Calu3 (cell line): Measurements from ENCODE around the gene MRPL17. TPM values are rescaled to one million over a fixed set of nuclear protein-coding genes. Genes with fewer than 3 reads are reported as not detected.

Experiments used
- BruUV-seq: library from RNA; stranded (reverse); fragments of 400-500 nt; replicated peaks from 2 replicates; lab custom pipeline; 2021; lab: Mats Ljungman, UMichigan
- CTCF ChIA-PET: fragments of 300-600 bp; sonication (Branson Sonifier 250); formaldehyde crosslinking; loops from one replicate; lab custom pipeline; 2022; ENCODE audit warnings: antibody characterized with exemption; lab: Charles Lee
- DNase-seq: peaks from one replicate; pipeline ENCODE4 v3.0.0; 2022
- H3K27ac Mint-ChIP-seq: one replicate; pipeline ENCODE4 v1.8.0; 2022; ENCODE audit warnings: mixed read lengths; ENCODE audit not compliant: unreplicated experiment
- H3K27me3 Mint-ChIP-seq: one replicate; pipeline ENCODE4 v1.8.0; 2022; ENCODE audit warnings: mixed read lengths; ENCODE audit not compliant: unreplicated experiment
- H3K36me3 Mint-ChIP-seq: one replicate; pipeline ENCODE4 v1.8.0; 2022; ENCODE audit warnings: mild to moderate bottlenecking, moderate library complexity, mixed read lengths; ENCODE audit not compliant: insufficient read depth, unreplicated experiment
- H3K4me1 Mint-ChIP-seq: one replicate; pipeline ENCODE4 v1.8.0; 2022; ENCODE audit warnings: mild to moderate bottlenecking, low read depth, mixed read lengths; ENCODE audit not compliant: unreplicated experiment
- H3K4me3 Mint-ChIP-seq: one replicate; pipeline ENCODE4 v1.8.0; 2022; ENCODE audit warnings: mild to moderate bottlenecking, low read depth, moderate library complexity, mixed read lengths; ENCODE audit not compliant: unreplicated experiment
- H3K9me3 Mint-ChIP-seq: one replicate; pipeline ENCODE4 v1.8.0; 2022; ENCODE audit warnings: low read depth, mixed read lengths; ENCODE audit not compliant: unreplicated experiment
- CTCF ChIP-seq: fragments of 200-600 bp; IDR thresholded peaks from one replicate; pipeline ENCODE4 v1.8.0; 2022; ENCODE audit warnings: antibody characterized with exemption; ENCODE audit not compliant: unreplicated experiment
- intact Hi-C: fragments of 100-400 bp; cut with micrococcal nuclease; formaldehyde crosslinking; loops from one replicate; pipeline ENCODE4 v1.10.0; 2022; ENCODE audit not compliant: unreplicated experiment
- total RNA-seq: library from RNA; stranded (reverse); gene quantifications from 2 replicates; pipeline ENCODE4 v1.2.3, GENCODE V29; 2022

The MRPL17 gene
- total RNA-seq, 1 experiment from 2014 or later = 78.2 TPM

GRCh38 chr11:6638429-6638828, 44.7 kb downstream of the MRPL17 start:
- Mint-ChIP-seq H3K4me3 (no peak overlapping the region), H3K27me3 (peaks cover 12% of the 10 kb centered on the region), H3K27ac (no peak overlapping the region), H3K4me1 (no peaks in the 10 kb centered on the region), H3K9me3 (no peaks in the 10 kb centered on the region), H3K36me3 (no peaks in the 10 kb centered on the region)
- no peak for DNase-seq
- CTCF ChIA-PET = interaction anchor here (0.9 kb wide), 1 partner anchor 33 kb away, joined by 3 read pairs; no protein-coding TSS in a partner anchor
- BruUV-seq = no TSS peak
- no peak for TF ChIP-seq CTCF
- intact Hi-C loops = no loop called here

GRCh38 chr11:6637871-6638270, 45.3 kb downstream of the MRPL17 start:
- no peak for DNase-seq
- no peaks in the 10 kb centered on the region for H3K36me3 Mint-ChIP-seq
- CTCF ChIA-PET = no interaction called here
- H3K4me1 Mint-ChIP-seq = no peaks in the 10 kb centered on the region
- BruUV-seq = no TSS peak
- no peak overlapping the region for H3K27ac Mint-ChIP-seq
- no peak overlapping the region for H3K4me3 Mint-ChIP-seq
- H3K9me3 Mint-ChIP-seq = no peaks in the 10 kb centered on the region
- peaks cover 12% of the 10 kb centered on the region for H3K27me3 Mint-ChIP-seq
- intact Hi-C loops = no loop called here
- TF ChIP-seq CTCF = no peak

GRCh38 chr11:6636480-6636879, 46.7 kb downstream of the MRPL17 start:
- DNase-seq = no peak
- H3K9me3 Mint-ChIP-seq = no peaks in the 10 kb centered on the region
- no peak for TF ChIP-seq CTCF
- CTCF ChIA-PET = no interaction called here
- no peak overlapping the region for H3K4me3 Mint-ChIP-seq
- H3K4me1 Mint-ChIP-seq = no peaks in the 10 kb centered on the region
- intact Hi-C loops = no loop called here
- H3K27ac Mint-ChIP-seq = no peak overlapping the region
- peaks cover 12% of the 10 kb centered on the region for H3K27me3 Mint-ChIP-seq
- no peaks in the 10 kb centered on the region for H3K36me3 Mint-ChIP-seq
- BruUV-seq = no TSS peak

- H3K27me3 Mint-ChIP-seq = peaks cover 12% of the 10 kb centered on the region
- peaks cover 5% of the 10 kb centered on the region for H3K36me3 Mint-ChIP-seq
- CTCF ChIA-PET = interaction anchor here (1.7 kb wide), 1 partner anchor 16 kb away, joined by 4 read pairs; the partner anchor contains the start of gene TPP1
- H3K4me3 Mint-ChIP-seq = no peak overlapping the region
- no peak for DNase-seq
- no TSS peak for BruUV-seq
- no peak overlapping the region for H3K27ac Mint-ChIP-seq
- no peak for TF ChIP-seq CTCF
- no peaks in the 10 kb centered on the region for H3K4me1 Mint-ChIP-seq
- intact Hi-C loops = no loop called here
- no peaks in the 10 kb centered on the region for H3K9me3 Mint-ChIP-seq
Measured at GRCh38 chr11:6635082-6635932, 47.8 kb downstream of the MRPL17 start.
